GM23338 (cell line): Measurements from ENCODE around the gene PRRG3. TPM values are rescaled to one million over a fixed set of nuclear protein-coding genes. Genes with fewer than 3 reads are reported as not detected.

Experiments used
- ATAC-seq: fragments of 200-7000 bp; cut with Tn5 transposase; 3 replicates; pipeline ENCODE4 v1.9.1; 2020
- DNase-seq: peaks from one replicate; pipeline ENCODE4 v3.0.0-alpha.2; 2015; ENCODE audit warnings: low spot score
- H2AFZ ChIP-seq: fragments of 200-600 bp; sonication (generic); 2 replicates; pipeline ENCODE4 v1.8.0; 2016; ENCODE audit warnings: antibody characterized with exemption, mild to moderate bottlenecking, moderate library complexity
- H3F3A ChIP-seq: fragments of 200-600 bp; sonication (generic); replicated peaks from 2 replicates; pipeline ENCODE4 v1.8.0; 2017; ENCODE audit warnings: antibody characterized with exemption, mixed run types, low read depth
- H3K27ac ChIP-seq: fragments of 200-600 bp; sonication (generic); 2 replicates; pipeline ENCODE4 v1.6.1; 2016; ENCODE audit warnings: low read depth
- H3K27me3 ChIP-seq: fragments of 200-600 bp; sonication (generic); 2 replicates; pipeline ENCODE4 v1.8.0; 2016; ENCODE audit warnings: mild to moderate bottlenecking, mixed run types, moderate library complexity; ENCODE audit not compliant: insufficient read depth
- H3K36me3 ChIP-seq: fragments of 200-600 bp; sonication (generic); 2 replicates; pipeline ENCODE4 v1.8.0; 2016; ENCODE audit warnings: mild to moderate bottlenecking; ENCODE audit not compliant: insufficient read depth
- H3K4me1 ChIP-seq: fragments of 200-600 bp; sonication (generic); 2 replicates; pipeline ENCODE4 v1.8.0; 2016; ENCODE audit warnings: mild to moderate bottlenecking, moderate library complexity; ENCODE audit not compliant: insufficient read depth
- H3K4me2 ChIP-seq: fragments of 200-600 bp; sonication (generic); 2 replicates; pipeline ENCODE4 v1.7.1; 2017; ENCODE audit warnings: mixed run types
- H3K4me3 ChIP-seq: fragments of 200-600 bp; sonication (generic); 2 replicates; pipeline ENCODE4 v1.6.1; 2016; ENCODE audit warnings: mixed run types
- H3K79me2 ChIP-seq: fragments of 200-600 bp; sonication (generic); replicated peaks from 2 replicates; pipeline ENCODE4 v1.8.0; 2017; ENCODE audit warnings: mild to moderate bottlenecking; ENCODE audit not compliant: insufficient read depth
- H3K9me2 ChIP-seq: fragments of 200-600 bp; sonication (generic); 2 replicates; pipeline ENCODE4 v1.8.0; 2017; ENCODE audit not compliant: insufficient read depth
- H4K20me1 ChIP-seq: fragments of 200-600 bp; sonication (generic); replicated peaks from 2 replicates; pipeline ENCODE4 v1.8.0; 2017; ENCODE audit warnings: mild to moderate bottlenecking; ENCODE audit not compliant: insufficient read depth
- H3K27ac Mint-ChIP-seq: 2 replicates; pipeline ENCODE4 v1.8.0; 2020; ENCODE audit warnings: inconsistent platforms, mild to moderate bottlenecking, moderate library complexity, mixed read lengths
- H3K27me3 Mint-ChIP-seq: 3 replicates; pipeline ENCODE4 v1.8.0; 2022; ENCODE audit warnings: low read depth, mild to moderate bottlenecking, moderate library complexity, mixed read lengths, inconsistent platforms; ENCODE audit not compliant: insufficient read depth, poor library complexity
- H3K36me3 Mint-ChIP-seq: 3 replicates; pipeline ENCODE4 v1.8.0; 2021; ENCODE audit warnings: low read depth, mild to moderate bottlenecking, inconsistent platforms, moderate library complexity, mixed read lengths
- H3K4me1 Mint-ChIP-seq: 3 replicates; pipeline ENCODE4 v1.8.0; 2020; ENCODE audit warnings: mild to moderate bottlenecking, inconsistent platforms, mixed read lengths
- H3K4me3 Mint-ChIP-seq: 3 replicates; pipeline ENCODE4 v1.8.0; 2021; ENCODE audit warnings: moderate library complexity, mild to moderate bottlenecking, inconsistent platforms, mixed read lengths
- H3K9me3 Mint-ChIP-seq: 3 replicates; pipeline ENCODE4 v1.8.0; 2020; ENCODE audit warnings: moderate library complexity, mild to moderate bottlenecking, inconsistent platforms, mixed read lengths
- CREB1 ChIP-seq: fragments of 250-450 bp; sonication (Bioruptor Pico); IDR thresholded peaks from 2 replicates; pipeline ENCODE4 v1.5.0; 2020; ENCODE audit warnings: low read depth, mild to moderate bottlenecking, moderate library complexity
- EZH2phosphoT487 ChIP-seq: fragments of 200-600 bp; sonication (generic); IDR thresholded peaks from one replicate; pipeline ENCODE4 v1.8.1; 2018; ENCODE audit warnings: antibody characterized with exemption; ENCODE audit not compliant: unreplicated experiment
- JUNB ChIP-seq: IDR thresholded peaks from one replicate; pipeline ENCODE4 v1.6.1; 2016; ENCODE audit warnings: antibody characterized with exemption; ENCODE audit not compliant: unreplicated experiment
- NANOG ChIP-seq: IDR thresholded peaks from 2 replicates; pipeline ENCODE4 v1.6.1; 2016; ENCODE audit warnings: antibody characterized with exemption, borderline replicate concordance
- POLR2AphosphoS5 ChIP-seq: IDR thresholded peaks from 2 replicates; pipeline ENCODE4 v1.6.1; 2016; ENCODE audit warnings: antibody characterized with exemption, low read depth
- STAT1 ChIP-seq: IDR thresholded peaks from one replicate; pipeline ENCODE4 v1.6.1; 2016; ENCODE audit warnings: antibody characterized with exemption; ENCODE audit not compliant: unreplicated experiment
- ZNF114 ChIP-seq: fragments of 250-450 bp; sonication (Bioruptor Pico); IDR thresholded peaks from 2 replicates; pipeline ENCODE4 v1.5.0; 2020; ENCODE audit warnings: mild to moderate bottlenecking, moderate library complexity
- ZNF331 ChIP-seq: fragments of 250-450 bp; sonication (Bioruptor Pico); IDR thresholded peaks from 2 replicates; pipeline ENCODE4 v1.5.0; 2020; ENCODE audit warnings: low read depth, mild to moderate bottlenecking, moderate library complexity
- polyA plus RNA-seq: library from polyadenylated mRNA; unstranded; fragments of >200 nt; fragmentation: Nextera tagmentation; extraction: Ambion mirVana; gene quantifications from 2 replicates; pipeline ENCODE4 v1.2.1, GENCODE V29; 2016
- total RNA-seq: library from RNA; depleted of rRNA; stranded (reverse); fragments of >200 nt; shearing (Covaris generic); gene quantifications from 2 replicates; pipeline ENCODE4 v1.2.3, GENCODE V29; 2014
- TF ChIP-seq, protein P1 (sequence below): fragments of 250-450 bp; sonication (Bioruptor Pico); IDR thresholded peaks from 2 replicates; pipeline ENCODE4 v1.5.0; 2020; ENCODE audit warnings: mild to moderate bottlenecking, moderate library complexity
- TF ChIP-seq, protein P2 (sequence below): IDR thresholded peaks from 2 replicates; pipeline ENCODE4 v1.6.1; 2016; ENCODE audit warnings: antibody characterized with exemption

The PRRG3 gene
- total and polyA plus RNA-seq, 2 experiments from 2014 or later = 5.0 to 10.6 TPM

DNA sequence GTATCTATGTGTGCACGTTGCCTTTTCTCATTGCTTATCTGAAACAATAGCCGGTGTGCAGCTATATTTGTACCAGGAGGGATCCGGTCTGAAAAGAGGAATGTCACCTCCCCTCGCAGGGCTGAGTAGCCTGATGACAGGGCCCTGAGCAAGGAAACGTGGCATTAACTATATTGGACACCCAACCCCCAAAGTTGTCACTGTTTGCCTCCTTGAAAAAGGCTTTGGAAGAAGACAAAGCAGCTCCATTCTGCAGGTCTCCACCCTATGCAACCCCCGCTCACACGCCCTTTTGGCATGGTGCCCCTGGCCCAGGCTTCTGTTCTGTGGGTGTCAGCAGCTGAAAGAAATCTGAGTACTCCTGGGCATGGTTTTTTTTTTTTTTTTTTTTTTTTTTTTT is 8.2 kb downstream of the PRRG3 start (continued):
- TF ChIP-seq, protein P1, sequence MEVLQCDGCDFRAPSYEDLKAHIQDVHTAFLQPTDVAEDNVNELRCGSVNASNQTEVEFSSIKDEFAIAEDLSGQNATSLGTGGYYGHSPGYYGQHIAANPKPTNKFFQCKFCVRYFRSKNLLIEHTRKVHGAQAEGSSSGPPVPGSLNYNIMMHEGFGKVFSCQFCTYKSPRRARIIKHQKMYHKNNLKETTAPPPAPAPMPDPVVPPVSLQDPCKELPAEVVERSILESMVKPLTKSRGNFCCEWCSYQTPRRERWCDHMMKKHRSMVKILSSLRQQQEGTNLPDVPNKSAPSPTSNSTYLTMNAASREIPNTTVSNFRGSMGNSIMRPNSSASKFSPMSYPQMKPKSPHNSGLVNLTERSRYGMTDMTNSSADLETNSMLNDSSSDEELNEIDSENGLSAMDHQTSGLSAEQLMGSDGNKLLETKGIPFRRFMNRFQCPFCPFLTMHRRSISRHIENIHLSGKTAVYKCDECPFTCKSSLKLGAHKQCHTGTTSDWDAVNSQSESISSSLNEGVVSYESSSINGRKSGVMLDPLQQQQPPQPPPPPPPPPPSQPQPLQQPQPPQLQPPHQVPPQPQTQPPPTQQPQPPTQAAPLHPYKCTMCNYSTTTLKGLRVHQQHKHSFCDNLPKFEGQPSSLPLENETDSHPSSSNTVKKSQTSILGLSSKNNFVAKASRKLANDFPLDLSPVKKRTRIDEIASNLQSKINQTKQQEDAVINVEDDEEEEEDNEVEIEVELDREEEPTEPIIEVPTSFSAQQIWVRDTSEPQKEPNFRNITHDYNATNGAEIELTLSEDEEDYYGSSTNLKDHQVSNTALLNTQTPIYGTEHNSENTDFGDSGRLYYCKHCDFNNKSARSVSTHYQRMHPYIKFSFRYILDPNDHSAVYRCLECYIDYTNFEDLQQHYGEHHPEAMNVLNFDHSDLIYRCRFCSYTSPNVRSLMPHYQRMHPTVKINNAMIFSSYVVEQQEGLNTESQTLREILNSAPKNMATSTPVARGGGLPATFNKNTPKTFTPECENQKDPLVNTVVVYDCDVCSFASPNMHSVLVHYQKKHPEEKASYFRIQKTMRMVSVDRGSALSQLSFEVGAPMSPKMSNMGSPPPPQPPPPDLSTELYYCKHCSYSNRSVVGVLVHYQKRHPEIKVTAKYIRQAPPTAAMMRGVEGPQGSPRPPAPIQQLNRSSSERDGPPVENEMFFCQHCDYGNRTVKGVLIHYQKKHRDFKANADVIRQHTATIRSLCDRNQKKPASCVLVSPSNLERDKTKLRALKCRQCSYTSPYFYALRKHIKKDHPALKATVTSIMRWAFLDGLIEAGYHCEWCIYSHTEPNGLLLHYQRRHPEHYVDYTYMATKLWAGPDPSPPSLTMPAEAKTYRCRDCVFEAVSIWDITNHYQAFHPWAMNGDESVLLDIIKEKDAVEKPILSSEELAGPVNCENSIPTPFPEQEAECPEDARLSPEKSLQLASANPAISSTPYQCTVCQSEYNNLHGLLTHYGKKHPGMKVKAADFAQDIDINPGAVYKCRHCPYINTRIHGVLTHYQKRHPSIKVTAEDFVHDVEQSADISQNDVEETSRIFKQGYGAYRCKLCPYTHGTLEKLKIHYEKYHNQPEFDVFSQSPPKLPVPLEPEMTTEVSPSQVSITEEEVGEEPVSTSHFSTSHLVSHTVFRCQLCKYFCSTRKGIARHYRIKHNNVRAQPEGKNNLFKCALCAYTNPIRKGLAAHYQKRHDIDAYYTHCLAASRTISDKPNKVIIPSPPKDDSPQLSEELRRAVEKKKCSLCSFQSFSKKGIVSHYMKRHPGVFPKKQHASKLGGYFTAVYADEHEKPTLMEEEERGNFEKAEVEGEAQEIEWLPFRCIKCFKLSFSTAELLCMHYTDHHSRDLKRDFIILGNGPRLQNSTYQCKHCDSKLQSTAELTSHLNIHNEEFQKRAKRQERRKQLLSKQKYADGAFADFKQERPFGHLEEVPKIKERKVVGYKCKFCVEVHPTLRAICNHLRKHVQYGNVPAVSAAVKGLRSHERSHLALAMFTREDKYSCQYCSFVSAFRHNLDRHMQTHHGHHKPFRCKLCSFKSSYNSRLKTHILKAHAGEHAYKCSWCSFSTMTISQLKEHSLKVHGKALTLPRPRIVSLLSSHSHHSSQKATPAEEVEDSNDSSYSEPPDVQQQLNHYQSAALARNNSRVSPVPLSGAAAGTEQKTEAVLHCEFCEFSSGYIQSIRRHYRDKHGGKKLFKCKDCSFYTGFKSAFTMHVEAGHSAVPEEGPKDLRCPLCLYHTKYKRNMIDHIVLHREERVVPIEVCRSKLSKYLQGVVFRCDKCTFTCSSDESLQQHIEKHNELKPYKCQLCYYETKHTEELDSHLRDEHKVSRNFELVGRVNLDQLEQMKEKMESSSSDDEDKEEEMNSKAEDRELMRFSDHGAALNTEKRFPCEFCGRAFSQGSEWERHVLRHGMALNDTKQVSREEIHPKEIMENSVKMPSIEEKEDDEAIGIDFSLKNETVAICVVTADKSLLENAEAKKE (CRISPR knock-in tag) = no peak
- TF ChIP-seq CREB1 = no peak
- no peak for TF ChIP-seq POLR2AphosphoS5
- no peak for TF ChIP-seq ZNF331 (CRISPR knock-in tag)
- TF ChIP-seq JUNB = no peak
- TF ChIP-seq, protein P2, sequence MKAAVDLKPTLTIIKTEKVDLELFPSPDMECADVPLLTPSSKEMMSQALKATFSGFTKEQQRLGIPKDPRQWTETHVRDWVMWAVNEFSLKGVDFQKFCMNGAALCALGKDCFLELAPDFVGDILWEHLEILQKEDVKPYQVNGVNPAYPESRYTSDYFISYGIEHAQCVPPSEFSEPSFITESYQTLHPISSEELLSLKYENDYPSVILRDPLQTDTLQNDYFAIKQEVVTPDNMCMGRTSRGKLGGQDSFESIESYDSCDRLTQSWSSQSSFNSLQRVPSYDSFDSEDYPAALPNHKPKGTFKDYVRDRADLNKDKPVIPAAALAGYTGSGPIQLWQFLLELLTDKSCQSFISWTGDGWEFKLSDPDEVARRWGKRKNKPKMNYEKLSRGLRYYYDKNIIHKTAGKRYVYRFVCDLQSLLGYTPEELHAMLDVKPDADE = no peak
- TF ChIP-seq STAT1 = no peak
- no peak for TF ChIP-seq ZNF114

DNA sequence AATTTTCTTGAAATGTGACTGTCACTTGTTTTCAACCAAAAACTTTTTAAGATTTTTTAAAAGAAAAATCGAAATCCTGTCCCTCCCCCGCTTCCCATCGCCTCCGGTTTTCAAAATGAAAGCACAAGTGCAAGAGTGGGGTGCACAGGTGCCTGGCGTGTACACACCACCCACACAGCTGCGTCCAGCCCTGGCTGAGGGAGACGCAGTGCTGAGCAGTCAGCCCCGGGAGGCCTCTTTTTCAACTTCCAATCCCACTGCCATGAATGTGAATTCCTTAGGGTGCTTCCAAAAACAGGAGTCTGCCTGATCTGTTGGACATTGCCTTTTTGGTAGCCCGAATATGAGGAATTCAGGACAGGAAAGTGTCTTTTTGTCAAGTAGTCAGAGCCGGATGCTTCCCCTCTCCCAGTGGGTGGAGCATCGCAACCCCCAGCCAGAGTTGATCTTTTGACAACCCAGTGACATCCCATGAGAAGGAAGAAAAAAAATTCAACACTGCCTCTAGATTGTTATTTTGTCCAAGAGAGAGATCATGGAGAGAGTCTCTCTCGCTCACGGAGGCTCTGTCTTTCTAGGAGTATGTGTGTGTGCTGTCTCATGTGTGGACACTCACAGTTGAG is 8.9 kb downstream of the PRRG3 start:
- ATAC-seq (no peak), DNase-seq (no peak)
- no peaks in the 10 kb centered on the region for H4K20me1 ChIP-seq
- no peak overlapping the region for H2AFZ ChIP-seq
- Mint-ChIP-seq H3K4me3 (no peak overlapping the region), H3K36me3 (no peaks in the 10 kb centered on the region), H3K27ac (no peak overlapping the region), H3K27me3 (peaks cover 1% of the 10 kb centered on the region), H3K4me1 (peaks cover 4% of the 10 kb centered on the region; the same call in 2 of the 3 replicates), H3K9me3 (no peaks in the 10 kb centered on the region)
- H3K4me3 ChIP-seq = no peak overlapping the region
- no peaks in the 10 kb centered on the region for H3F3A ChIP-seq
- H3K79me2 ChIP-seq = no peaks in the 10 kb centered on the region
- no peaks in the 10 kb centered on the region for H3K36me3 ChIP-seq
- H3K4me2 ChIP-seq = no peak overlapping the region
- no peaks in the 10 kb centered on the region for H3K27me3 ChIP-seq
- no peaks in the 10 kb centered on the region for H3K9me2 ChIP-seq
- no peak overlapping the region for H3K27ac ChIP-seq
- H3K4me1 ChIP-seq = no peaks in the 10 kb centered on the region
- TF ChIP-seq EZH2phosphoT487 (no peak), NANOG (no peak), ZNF114 (no peak)
- TF ChIP-seq, protein P1 (CRISPR knock-in tag) = no peak
